T-cell (primary cell): ENCODE results near the gene SCFD2. TPM values are rescaled to one million over a fixed set of nuclear protein-coding genes. Genes with fewer than 3 reads are reported as not detected.

ENCODE experiments used
- ATAC-seq, 4 experiments: fragments of 200-7000 bp in 3 of 4; fragments of 150-1000 bp in 1 of 4; cut with Tn5 transposase; replicated peaks in 1 of 4; 1 replicate in 3 of 4; 2 replicates in 1 of 4; pipeline ENCODE4 v1.10.0; 2021; ENCODE audit warnings: moderate library complexity in 3 of 4, mild to moderate bottlenecking in 2 of 4, moderate number of reproducible peaks in 1 of 4
- CTCF ChIA-PET, 2 donors: fragments of 300-600 bp; sonication (Branson Sonifier 250); formaldehyde crosslinking; loops; one replicate each; lab custom pipeline; 2022; ENCODE audit warnings: antibody characterized with exemption in 2 of 2; lab: Charles Lee
- POLR2A ChIA-PET, 2 donors: fragments of 300-600 bp; sonication (Branson Sonifier 250); formaldehyde crosslinking; loops; one replicate each; lab custom pipeline; 2022; ENCODE audit warnings: antibody characterized with exemption in 2 of 2; lab: Charles Lee
- DNase-seq, 35 experiments: peaks; one replicate each; pipeline versions ENCODE4 v3.0.0 to v3.0.0-alpha.2; 2013 to 2023
- H3K27ac ChIP-seq: one replicate; pipeline ENCODE4 v1.5.1; 2013; ENCODE audit warnings: low read length
- H3K27me3 ChIP-seq, 2 experiments: replicated peaks in 1 of 2; 1 replicate in 1 of 2; 2 replicates in 1 of 2; pipeline versions ENCODE4 v1.6.1 to v1.7.0; 2013; ENCODE audit warnings: low read length in 1 of 2, mixed read lengths in 1 of 2; ENCODE audit not compliant: control insufficient read depth in 2 of 2, insufficient read depth in 2 of 2; ENCODE audit errors: extremely low read depth in 1 of 2
- H3K36me3 ChIP-seq, 2 donors: 1 replicate in 1 of 2; 2 replicates in 1 of 2; pipeline versions ENCODE4 v1.6.1 to v1.7.0; 2013; ENCODE audit warnings: low read length in 1 of 2; ENCODE audit not compliant: control insufficient read depth in 2 of 2, insufficient read depth in 1 of 2; ENCODE audit errors: extremely low read depth in 1 of 2
- H3K4me1 ChIP-seq, 2 experiments: 1 replicate in 1 of 2; 2 replicates in 1 of 2; pipeline versions ENCODE4 v1.6.1 to v1.7.0; 2013; ENCODE audit warnings: low read length in 2 of 2, mixed read lengths in 1 of 2; ENCODE audit not compliant: insufficient read depth in 2 of 2, control insufficient read depth in 1 of 2; ENCODE audit errors: extremely low read depth in 1 of 2
- H3K4me3 ChIP-seq, 2 donors: 1 replicate in 1 of 2; 2 replicates in 1 of 2; pipeline versions ENCODE4 v1.5.1 to v1.7.0; 2013; ENCODE audit warnings: mild to moderate bottlenecking in 2 of 2, low read length in 1 of 2, moderate library complexity in 1 of 2; ENCODE audit not compliant: control insufficient read depth in 1 of 2; ENCODE audit errors: extremely low read depth in 1 of 2
- H3K9me3 ChIP-seq: 2 replicates; pipeline ENCODE4 v1.7.0; 2013
- H3K27ac Mint-ChIP-seq, 2 donors: one replicate each; pipeline ENCODE4 v1.8.0; 2020 to 2021; ENCODE audit warnings: mild to moderate bottlenecking in 2 of 2, mixed read lengths in 2 of 2
- H3K27me3 Mint-ChIP-seq, 2 donors: one replicate each; pipeline ENCODE4 v1.8.0; 2021 to 2022; ENCODE audit warnings: mixed read lengths in 2 of 2
- H3K36me3 Mint-ChIP-seq: one replicate; pipeline ENCODE4 v1.8.0; 2021; ENCODE audit warnings: mixed read lengths
- H3K4me1 Mint-ChIP-seq, 3 donors: one replicate each; pipeline ENCODE4 v1.8.0; 2020 to 2022; ENCODE audit warnings: mixed read lengths in 3 of 3, mild to moderate bottlenecking in 1 of 3
- H3K4me3 Mint-ChIP-seq, 3 donors: one replicate each; pipeline ENCODE4 v1.8.0; 2020 to 2022; ENCODE audit warnings: mild to moderate bottlenecking in 3 of 3, mixed read lengths in 3 of 3, moderate library complexity in 3 of 3
- H3K9me3 Mint-ChIP-seq, 3 donors: one replicate each; pipeline ENCODE4 v1.8.0; 2020 to 2022; ENCODE audit warnings: mixed read lengths in 3 of 3
- WGBS: methylation state at CpG from one replicate; pipeline ENCODE4 v1.1.5; 2013; ENCODE audit warnings: missing lambda C conversion rate; ENCODE audit not compliant: insufficient coverage; 5-methylcytosine and 5-hydroxymethylcytosine counted together
- total RNA-seq, 35 experiments: library from RNA in 6 of 35; stranded (reverse) in 6 of 35; fragments of 120-200 nt in 1 of 35; gene quantifications; one replicate each; pipeline versions ENCODE4 v1.2.1 to v1.2.4 and lab custom pipeline; 2013 to 2026

Gene SCFD2
- total RNA-seq, 5 donors from 2014 or later (not counting 1 experiment from before 2014, with no cell fraction given): 19.0 to 28.9 (median 21.8) TPM

- H3K4me1 Mint-ChIP-seq: peaks cover 0 to 4% (median 3%) of the 10 kb centered on the region in 3 donors
Observed at GRCh38 chr4:52987392-52988056, 378.3 kb downstream of the SCFD2 start.

GRCh38 chr4:52984462-52984881 is 381.4 kb downstream of the SCFD2 start:
- Histone ChIP-seq H3K36me3 (no peaks in the 10 kb centered on the region), H3K4me3 (no peak overlapping the region), H3K4me1 (peaks cover 0 to 3% of the 10 kb centered on the region in 2 experiments), H3K27me3 (no peaks in the 10 kb centered on the region), H3K27ac (no peak overlapping the region), H3K9me3 (no peaks in the 10 kb centered on the region)
- H3K4me3 Mint-ChIP-seq: no peak overlapping the region
- H3K4me1 Mint-ChIP-seq: peaks cover 0 to 4% (median 3%) of the 10 kb centered on the region in 3 donors
- H3K36me3 Mint-ChIP-seq: peaks cover 5% of the 10 kb centered on the region
- no peak overlapping the region for H3K27ac Mint-ChIP-seq
- WGBS: 50% methylated on average over 2 of the region's 2 CpGs
- POLR2A ChIA-PET: no interaction called here
- DNase-seq (no peak), ATAC-seq (no peak)
- CTCF ChIA-PET: interaction anchor here (0.6 to 1.9 kb wide), 9 partner anchors 8 to 608 kb away, joined by 3 to 16 read pairs (median 4); no protein-coding TSS in a partner anchor
- no peaks in the 10 kb centered on the region for H3K27me3 Mint-ChIP-seq
- H3K9me3 Mint-ChIP-seq: no peaks in the 10 kb centered on the region

More at GRCh38 chr4:52987392-52988056, 378.3 kb downstream of the SCFD2 start:
- Histone ChIP-seq H3K9me3 (no peaks in the 10 kb centered on the region), H3K4me1 (peaks cover 0 to 3% of the 10 kb centered on the region in 2 experiments), H3K36me3 (peaks cover 0 to 3% of the 10 kb centered on the region in 2 donors), H3K27ac (no peak overlapping the region), H3K27me3 (no peaks in the 10 kb centered on the region), H3K4me3 (no peak overlapping the region)
- DNase-seq (no peak), ATAC-seq (no peak)
- no CpG with 5 or more reads among the region's 5 CpGs for WGBS
- ChIA-PET CTCF (interaction anchor here in 1 of 2 donors (0.6 kb wide), 1 partner anchor 334 kb away, joined by 7 read pairs; no protein-coding TSS in a partner anchor), POLR2A (no interaction called here)
- no peaks in the 10 kb centered on the region for H3K36me3 Mint-ChIP-seq
- H3K27me3 Mint-ChIP-seq: no peaks in the 10 kb centered on the region
- H3K27ac Mint-ChIP-seq: no peak overlapping the region
- no peaks in the 10 kb centered on the region for H3K9me3 Mint-ChIP-seq
- H3K4me3 Mint-ChIP-seq: no peak overlapping the region

GRCh38 chr4:52983563-52984303 is 382.1 kb downstream of the SCFD2 start:
- Mint-ChIP-seq H3K27me3 (no peaks in the 10 kb centered on the region), H3K36me3 (peaks cover 6% of the 10 kb centered on the region), H3K9me3 (no peaks in the 10 kb centered on the region), H3K4me3 (no peak overlapping the region), H3K27ac (no peak overlapping the region), H3K4me1 (peaks cover 0 to 4% (median 3%) of the 10 kb centered on the region in 3 donors)
- no peak overlapping the region for H3K4me3 ChIP-seq
- H3K9me3 ChIP-seq: no peaks in the 10 kb centered on the region
- ChIA-PET POLR2A (no interaction called here), CTCF (interaction anchor here (0.6 to 2.0 kb wide), 6 partner anchors 55 to 608 kb away, joined by 3 to 22 read pairs (median 4); no protein-coding TSS in a partner anchor)
- no peak overlapping the region for H3K27ac ChIP-seq
- ATAC-seq: peak in 1 of 4 experiments; percentile 51
- no peaks in the 10 kb centered on the region for H3K27me3 ChIP-seq
- H3K4me1 ChIP-seq: peaks cover 0 to 3% of the 10 kb centered on the region in 2 experiments
- WGBS: no CpG with 5 or more reads among the region's 1 CpG
- H3K36me3 ChIP-seq: no peaks in the 10 kb centered on the region
- DNase-seq: peak in 5 of 35 experiments; percentile 1 to 62 (median 8)

GRCh38 chr4:52982946-52983340 is 382.9 kb downstream of the SCFD2 start:
- no CpG with 5 or more reads among the region's 3 CpGs for WGBS

GRCh38 chr4:52982255-52982945 is 383.5 kb downstream of the SCFD2 start:
- Mint-ChIP-seq H3K27me3 (no peaks in the 10 kb centered on the region), H3K27ac (no peak overlapping the region), H3K4me1 (peaks cover 0 to 4% (median 3%) of the 10 kb centered on the region in 3 donors), H3K4me3 (no peak overlapping the region), H3K36me3 (peaks cover 9% of the 10 kb centered on the region), H3K9me3 (no peaks in the 10 kb centered on the region)
- H3K9me3 ChIP-seq: no peaks in the 10 kb centered on the region
- ChIA-PET CTCF (interaction anchor here (1.3 to 2.0 kb wide), 4 partner anchors 269 to 606 kb away, joined by 3 to 22 read pairs (median 10); no protein-coding TSS in a partner anchor), POLR2A (no interaction called here)
- peaks cover 0 to 3% of the 10 kb centered on the region in 2 experiments for H3K4me1 ChIP-seq
- no peak overlapping the region for H3K27ac ChIP-seq
- H3K4me3 ChIP-seq: no peak overlapping the region
- H3K27me3 ChIP-seq: no peaks in the 10 kb centered on the region
- no peak for DNase-seq
- WGBS: no CpG with 5 or more reads among the region's 2 CpGs
- no peaks in the 10 kb centered on the region for H3K36me3 ChIP-seq
- ATAC-seq: no peak

More at GRCh38 chr4:52982946-52983340, 382.9 kb downstream of the SCFD2 start:
- H3K27me3 Mint-ChIP-seq: no peaks in the 10 kb centered on the region
- peaks cover 7% of the 10 kb centered on the region for H3K36me3 Mint-ChIP-seq
- Histone ChIP-seq H3K36me3 (no peaks in the 10 kb centered on the region), H3K27me3 (no peaks in the 10 kb centered on the region), H3K27ac (no peak overlapping the region), H3K4me1 (peaks cover 0 to 3% of the 10 kb centered on the region in 2 experiments), H3K4me3 (no peak overlapping the region), H3K9me3 (no peaks in the 10 kb centered on the region)
- ChIA-PET POLR2A (no interaction called here), CTCF (interaction anchor here (0.5 to 2.0 kb wide), 7 partner anchors 55 to 659 kb away, joined by 3 to 22 read pairs (median 6); no protein-coding TSS in a partner anchor)
- no peaks in the 10 kb centered on the region for H3K9me3 Mint-ChIP-seq
- DNase-seq (no peak), ATAC-seq (no peak)
- H3K4me1 Mint-ChIP-seq: peaks cover 0 to 4% (median 3%) of the 10 kb centered on the region in 3 donors
- H3K27ac Mint-ChIP-seq: no peak overlapping the region
- no peak overlapping the region for H3K4me3 Mint-ChIP-seq
